Measurements from ENCODE around the gene GRIK5.

Gene GRIK5

DNA sequence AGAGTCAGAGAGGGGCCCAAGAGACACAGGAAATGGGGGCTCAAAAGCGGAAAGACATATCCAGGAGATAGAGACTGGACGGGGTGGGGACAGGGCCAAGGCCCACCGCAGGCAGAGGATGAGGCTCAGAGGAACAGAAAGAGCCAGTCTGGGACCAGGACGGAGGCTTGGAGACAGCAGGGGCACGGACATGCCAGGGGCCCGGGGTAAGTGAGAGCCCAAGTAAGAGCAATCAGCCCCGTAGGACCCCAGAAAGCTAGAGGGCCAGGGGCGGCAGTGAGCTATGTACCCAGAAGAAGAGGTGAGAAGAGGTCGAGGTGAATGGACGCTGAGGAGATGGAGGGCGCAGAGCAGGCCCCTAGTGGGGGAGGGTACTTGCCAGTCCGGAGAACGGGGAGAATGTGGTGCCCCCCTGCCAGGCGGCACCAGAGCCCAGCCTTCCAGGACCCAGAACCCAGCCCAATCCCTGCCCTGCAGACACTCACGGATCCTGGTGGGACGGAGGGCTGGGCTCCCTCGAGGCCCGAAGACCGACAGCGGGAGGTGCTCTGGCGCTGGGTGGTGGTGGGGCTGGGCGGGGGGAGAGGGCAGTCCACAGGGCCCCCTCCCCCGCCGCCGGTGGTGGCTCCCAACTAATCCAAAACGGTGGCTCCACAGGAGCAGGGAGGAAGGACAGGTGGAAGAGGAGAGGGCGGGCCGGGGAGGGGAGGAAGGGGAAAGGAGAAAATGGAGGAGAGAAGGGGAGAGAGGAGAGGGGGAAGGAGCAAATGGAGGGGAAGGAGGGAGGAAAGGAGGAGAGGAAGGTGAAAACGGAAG, 1.0 kb downstream of the GRIK5 start:
- no peak for DNase-seq (ENCODE audit: low read depth)
- TF ChIP-seq, protein P1, sequence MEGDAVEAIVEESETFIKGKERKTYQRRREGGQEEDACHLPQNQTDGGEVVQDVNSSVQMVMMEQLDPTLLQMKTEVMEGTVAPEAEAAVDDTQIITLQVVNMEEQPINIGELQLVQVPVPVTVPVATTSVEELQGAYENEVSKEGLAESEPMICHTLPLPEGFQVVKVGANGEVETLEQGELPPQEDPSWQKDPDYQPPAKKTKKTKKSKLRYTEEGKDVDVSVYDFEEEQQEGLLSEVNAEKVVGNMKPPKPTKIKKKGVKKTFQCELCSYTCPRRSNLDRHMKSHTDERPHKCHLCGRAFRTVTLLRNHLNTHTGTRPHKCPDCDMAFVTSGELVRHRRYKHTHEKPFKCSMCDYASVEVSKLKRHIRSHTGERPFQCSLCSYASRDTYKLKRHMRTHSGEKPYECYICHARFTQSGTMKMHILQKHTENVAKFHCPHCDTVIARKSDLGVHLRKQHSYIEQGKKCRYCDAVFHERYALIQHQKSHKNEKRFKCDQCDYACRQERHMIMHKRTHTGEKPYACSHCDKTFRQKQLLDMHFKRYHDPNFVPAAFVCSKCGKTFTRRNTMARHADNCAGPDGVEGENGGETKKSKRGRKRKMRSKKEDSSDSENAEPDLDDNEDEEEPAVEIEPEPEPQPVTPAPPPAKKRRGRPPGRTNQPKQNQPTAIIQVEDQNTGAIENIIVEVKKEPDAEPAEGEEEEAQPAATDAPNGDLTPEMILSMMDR (IDR thresholded peaks at IDR 0.05; ENCODE audit: low read length, missing control alignments), result no peak
- no peak overlapping the region for H3K4me3 ChIP-seq (replicated peaks; ENCODE audit: low read depth, low read length)

- no peak overlapping the region for H3K4me3 ChIP-seq (replicated peaks; ENCODE audit: low read depth, low read length)
- no peak for DNase-seq (ENCODE audit: low read depth)
These were observed 1.6 kb downstream of the GRIK5 start for GRCh38 chr19:42068361-42068755.

GRCh38 chr19:42067315-42067888, 2.6 kb downstream of the GRIK5 start:
- TF ChIP-seq, protein P1 (IDR thresholded peaks at IDR 0.05; ENCODE audit: low read length, missing control alignments), result no peak
- no peak for DNase-seq (ENCODE audit: low read depth)
- no peak overlapping the region for H3K4me3 ChIP-seq (replicated peaks; ENCODE audit: low read depth, low read length)

More at GRCh38 chr19:42068361-42068755, 1.6 kb downstream of the GRIK5 start:
- TF ChIP-seq, protein P1 (IDR thresholded peaks at IDR 0.05; ENCODE audit: low read length, missing control alignments), result no peak

GRCh38 chr19:42066075-42066754, 3.8 kb downstream of the GRIK5 start:
- peak; percentile 10 for DNase-seq (ENCODE audit: low read depth)
- TF ChIP-seq, protein P1 (IDR thresholded peaks at IDR 0.05; ENCODE audit: low read length, missing control alignments), result no peak
- no peak overlapping the region for H3K4me3 ChIP-seq (replicated peaks; ENCODE audit: low read depth, low read length)

DNA sequence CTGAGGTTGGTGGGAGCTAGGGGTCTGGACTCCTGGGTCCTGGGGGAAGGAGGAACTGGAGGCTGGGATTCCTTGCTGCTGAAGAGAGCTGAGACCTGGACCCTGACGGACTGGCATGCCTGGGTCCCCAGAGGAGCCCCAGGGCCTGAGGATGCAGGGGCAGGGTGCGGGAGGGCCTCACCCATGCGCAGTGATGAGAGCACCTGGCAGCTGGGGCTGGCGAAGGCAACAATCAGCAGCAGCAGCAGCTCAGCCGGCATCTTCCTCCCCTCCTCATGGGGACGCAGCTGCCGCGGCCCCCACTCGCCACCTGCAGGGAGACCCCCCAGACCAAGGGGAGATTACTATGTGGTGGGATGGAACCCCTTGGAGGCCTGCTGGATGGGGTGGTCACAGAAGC, 4.5 kb downstream of the GRIK5 start:
- TF ChIP-seq, protein P1 (IDR thresholded peaks at IDR 0.05; ENCODE audit: low read length, missing control alignments), result no peak

DNA sequence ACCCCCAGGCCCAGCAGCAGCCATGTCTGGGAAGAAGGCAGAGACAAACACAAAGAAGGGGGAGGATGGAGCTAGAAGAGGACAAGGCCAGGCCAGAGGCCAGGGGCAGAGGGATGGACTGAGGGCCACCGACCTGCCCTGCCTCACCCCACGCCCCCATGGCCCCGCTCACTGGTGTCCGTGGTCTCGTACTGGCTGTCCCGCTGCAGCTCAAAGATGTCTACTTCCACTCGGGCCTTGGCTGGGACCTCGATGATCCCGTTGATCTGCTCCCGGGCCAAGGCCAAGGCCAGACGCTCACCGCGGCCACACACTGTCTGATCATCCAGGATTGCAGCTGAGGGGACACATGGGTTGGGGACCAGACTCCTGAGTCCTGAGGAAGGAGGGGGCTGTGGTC, 5.0 kb downstream of the GRIK5 start:
- TF ChIP-seq, protein P1 (IDR thresholded peaks at IDR 0.05; ENCODE audit: low read length, missing control alignments), result no peak
- no peak for DNase-seq (ENCODE audit: low read depth)

More for the DNA sequence above, 4.5 kb downstream of the GRIK5 start:
- DNase-seq (ENCODE audit: low read depth), result no peak
- H3K4me3 ChIP-seq (replicated peaks; ENCODE audit: low read depth, low read length), result no peak overlapping the region

More for the DNA sequence above, 5.0 kb downstream of the GRIK5 start:
- H3K4me3 ChIP-seq (replicated peaks; ENCODE audit: low read depth, low read length), result no peak overlapping the region

Data from fibroblast of pulmonary artery (primary cell).